Thyroid gland (tissue), 4 donors: Measurements from ENCODE around the gene TSPAN4.

Experiments
- POLR2A ChIP-seq, 2 donors: fragments of 450-650 bp; IDR thresholded peaks; one replicate each; pipeline ENCODE4 v1.6.1; 2017; ENCODE audit warnings: antibody characterized with exemption in 2 of 2, mild to moderate bottlenecking in 2 of 2, moderate library complexity in 1 of 2
- TF ChIP-seq, protein P1 (sequence below), 6 experiments: fragments of 200-600 bp in 3 of 6; fragments of 450-650 bp in 3 of 6; sonication (generic) in 3 of 6; IDR thresholded peaks; one replicate each; pipeline ENCODE4 v1.5.1; 2016 to 2019; ENCODE audit warnings: antibody characterized with exemption in 6 of 6, mild to moderate bottlenecking in 2 of 6, inconsistent platforms in 1 of 6, moderate library complexity in 1 of 6

DNA sequence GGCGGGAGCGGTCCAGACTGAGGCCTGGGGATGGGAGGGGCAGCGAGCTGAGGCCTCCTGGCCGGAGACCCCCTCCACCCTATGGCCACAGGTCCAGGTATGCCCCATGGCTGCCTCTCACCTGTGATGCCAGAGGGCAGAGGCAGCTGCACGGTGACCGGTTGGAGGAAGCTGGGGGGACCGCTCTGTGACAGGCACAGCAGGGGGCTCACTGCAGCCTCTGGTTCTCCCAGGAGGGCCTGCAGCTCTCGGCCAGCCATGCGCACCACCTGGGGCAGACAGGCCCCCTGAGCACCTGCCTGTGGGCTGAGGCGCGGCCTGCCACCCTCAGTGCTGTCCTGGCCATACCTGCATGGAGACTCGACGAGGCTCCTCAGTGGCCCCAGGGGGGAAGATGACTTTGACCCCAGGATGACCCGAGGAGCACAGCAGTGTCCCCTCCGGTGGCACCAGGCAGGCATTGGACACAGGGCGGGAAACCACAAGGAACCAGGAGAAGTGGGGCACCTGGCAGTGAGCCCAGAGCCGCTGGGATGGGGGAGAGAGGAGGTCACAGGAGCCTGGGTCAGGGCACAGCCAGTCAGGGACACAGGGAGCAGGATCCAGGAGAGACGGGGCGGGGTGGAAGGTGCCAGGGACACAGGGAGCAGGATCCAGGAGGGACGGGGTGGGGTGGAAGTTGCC lies 41.4 kb upstream of the TSPAN4 start:
- TF ChIP-seq, protein P1, sequence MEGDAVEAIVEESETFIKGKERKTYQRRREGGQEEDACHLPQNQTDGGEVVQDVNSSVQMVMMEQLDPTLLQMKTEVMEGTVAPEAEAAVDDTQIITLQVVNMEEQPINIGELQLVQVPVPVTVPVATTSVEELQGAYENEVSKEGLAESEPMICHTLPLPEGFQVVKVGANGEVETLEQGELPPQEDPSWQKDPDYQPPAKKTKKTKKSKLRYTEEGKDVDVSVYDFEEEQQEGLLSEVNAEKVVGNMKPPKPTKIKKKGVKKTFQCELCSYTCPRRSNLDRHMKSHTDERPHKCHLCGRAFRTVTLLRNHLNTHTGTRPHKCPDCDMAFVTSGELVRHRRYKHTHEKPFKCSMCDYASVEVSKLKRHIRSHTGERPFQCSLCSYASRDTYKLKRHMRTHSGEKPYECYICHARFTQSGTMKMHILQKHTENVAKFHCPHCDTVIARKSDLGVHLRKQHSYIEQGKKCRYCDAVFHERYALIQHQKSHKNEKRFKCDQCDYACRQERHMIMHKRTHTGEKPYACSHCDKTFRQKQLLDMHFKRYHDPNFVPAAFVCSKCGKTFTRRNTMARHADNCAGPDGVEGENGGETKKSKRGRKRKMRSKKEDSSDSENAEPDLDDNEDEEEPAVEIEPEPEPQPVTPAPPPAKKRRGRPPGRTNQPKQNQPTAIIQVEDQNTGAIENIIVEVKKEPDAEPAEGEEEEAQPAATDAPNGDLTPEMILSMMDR (IDR thresholded peaks at IDR 0.05), result no peak
- no peak for TF ChIP-seq POLR2A (IDR thresholded peaks at IDR 0.05)
